ENCODE results near the gene BMX.

The BMX gene

GRCh38 chrX:15576019-15576418 lies 75.4 kb downstream of the BMX start:
- DNase-seq: no peak

GRCh38 chrX:15579778-15580747 lies 79.5 kb downstream of the BMX start:
- DNase-seq: no peak

- DNase-seq: no peak
Observed at GRCh38 chrX:15594371-15594770, 93.8 kb downstream of the BMX start.

- DNase-seq: no peak
Observed at GRCh38 chrX:15598026-15598425, 97.4 kb downstream of the BMX start.

GRCh38 chrX:15599461-15599860 lies 98.9 kb downstream of the BMX start:
- no peak for DNase-seq

- DNase-seq: no peak
Observed at GRCh38 chrX:15600049-15600448, 99.4 kb downstream of the BMX start.

- DNase-seq: no peak
Observed at GRCh38 chrX:15600745-15601144, 100.1 kb downstream of the BMX start, which contains the start of gene ACE2. Gene ACE2 (minus strand): TSS chrX:15600960. CDS start chrX:15600911, 49 bp downstream.

GRCh38 chrX:15601932-15602331 lies 101.3 kb downstream of the BMX start:
- no peak for DNase-seq

- no peak for DNase-seq
Observed at GRCh38 chrX:15602761-15603160, 102.2 kb downstream of the BMX start.

- no peak for DNase-seq
Observed at GRCh38 chrX:15605226-15605625, 104.6 kb downstream of the BMX start.
